Testis (tissue), 3 donors: ENCODE data around the gene CBFA2T2. TPM values are rescaled to one million over a fixed set of nuclear protein-coding genes. Genes with fewer than 3 reads are reported as not detected.
"Not testable (repeated sequence)": the region's sequence is repeated elsewhere in the genome, so short reads cannot be mapped to it uniquely, and the experiment has no call there.

Experiments
- DNase-seq: peaks from one replicate; pipeline ENCODE4 v3.0.0-alpha.2; 2019
- H3K27ac ChIP-seq, 2 donors: fragments of 200-600 bp; sonication (generic); one replicate each; pipeline ENCODE4 v1.5.1; 2019
- H3K27me3 ChIP-seq: fragments of 200-600 bp; sonication (generic); one replicate; pipeline ENCODE4 v1.5.1; 2019
- H3K36me3 ChIP-seq: fragments of 200-600 bp; sonication (generic); one replicate; pipeline ENCODE4 v1.5.1; 2017; ENCODE audit warnings: low read depth; ENCODE audit errors: missing control alignments
- H3K4me1 ChIP-seq: fragments of 200-600 bp; sonication (generic); one replicate; pipeline ENCODE4 v1.5.1; 2019
- H3K4me3 ChIP-seq, 2 donors: fragments of 200-600 bp; sonication (generic); one replicate each; pipeline ENCODE4 v1.5.1; 2017 to 2019
- H3K9me3 ChIP-seq: fragments of 200-600 bp; sonication (generic); one replicate; pipeline ENCODE4 v1.5.1; 2017
- POLR2A ChIP-seq: fragments of 450-650 bp; IDR thresholded peaks from one replicate; pipeline ENCODE4 v1.6.1; 2017; ENCODE audit warnings: antibody characterized with exemption, mild to moderate bottlenecking, moderate library complexity
- WGBS, 2 donors: methylation state at CpG; one replicate each; pipeline ENCODE4 v1.1.5; 2018; 5-methylcytosine and 5-hydroxymethylcytosine counted together
- intact Hi-C: fragments of 100-400 bp; cut with DNase I; formaldehyde crosslinking; loops from one replicate; pipeline ENCODE4 v1.15.1; 2023; ENCODE audit warnings: low total_unique reads
- polyA plus RNA-seq: library from polyadenylated mRNA; stranded (reverse); fragments of 350-450 nt; fragmentation: Illumina TruSeq; extraction: RNeasy Lipid Tissue Mini Kit (QIAGEN cat#74804); gene quantifications from one replicate; pipeline ENCODE4 v1.2.3, GENCODE V29; 2014; ENCODE audit warnings: low read depth, low replicate concordance; ENCODE audit not compliant: insufficient read depth
- total RNA-seq, 2 donors: library from RNA; depleted of rRNA; stranded (reverse); fragments of >200 nt; gene quantifications; one replicate each; pipeline ENCODE4 v1.2.3, GENCODE V29; 2016
- TF ChIP-seq, protein P1 (sequence below), 3 experiments: fragments of 450-650 bp in 2 of 3; fragments of 200-600 bp in 1 of 3; sonication (generic) in 1 of 3; IDR thresholded peaks; one replicate each; pipeline ENCODE4 v1.5.1; 2016 to 2019; ENCODE audit warnings: antibody characterized with exemption in 3 of 3, mild to moderate bottlenecking in 2 of 3, moderate library complexity in 1 of 3

Gene CBFA2T2
- total and polyA plus RNA-seq, 3 donors from 2014 or later = 25.2 to 39.2 (median 33.1) TPM

DNA sequence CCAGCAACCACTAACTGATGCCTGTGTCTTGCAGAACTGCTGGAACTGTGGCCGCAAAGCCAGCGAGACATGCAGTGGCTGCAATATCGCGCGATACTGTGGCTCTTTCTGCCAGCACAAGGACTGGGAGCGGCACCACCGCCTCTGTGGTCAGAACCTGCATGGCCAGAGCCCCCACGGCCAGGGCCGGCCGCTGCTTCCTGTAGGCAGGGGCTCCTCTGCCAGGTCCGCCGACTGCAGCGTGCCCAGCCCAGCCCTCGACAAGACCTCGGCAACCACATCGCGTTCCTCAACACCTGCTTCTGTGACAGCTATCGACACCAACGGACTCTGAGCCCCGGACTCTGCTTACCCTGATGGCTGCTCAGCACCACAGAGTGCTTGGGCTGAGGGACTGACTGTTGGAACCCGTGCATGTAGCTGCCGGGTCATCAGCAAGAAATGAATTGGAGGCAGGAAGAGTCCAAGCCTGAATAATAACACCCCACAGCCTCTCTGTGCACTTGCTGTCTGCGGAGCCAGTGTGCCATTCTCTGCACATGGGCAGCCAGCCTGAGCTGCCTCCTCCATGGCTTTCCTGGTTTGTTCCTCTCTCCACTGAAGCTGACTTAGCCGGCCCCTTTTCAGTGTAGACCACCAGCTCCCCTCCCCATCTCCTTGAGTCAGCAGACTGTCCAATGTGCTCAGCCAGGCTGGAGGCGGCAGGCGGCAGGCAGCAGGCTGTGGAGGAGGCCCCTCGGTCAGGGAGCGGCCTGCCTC lies 154.6 kb downstream of the CBFA2T2 start:
- no peak for TF ChIP-seq POLR2A
- TF ChIP-seq, protein P1, sequence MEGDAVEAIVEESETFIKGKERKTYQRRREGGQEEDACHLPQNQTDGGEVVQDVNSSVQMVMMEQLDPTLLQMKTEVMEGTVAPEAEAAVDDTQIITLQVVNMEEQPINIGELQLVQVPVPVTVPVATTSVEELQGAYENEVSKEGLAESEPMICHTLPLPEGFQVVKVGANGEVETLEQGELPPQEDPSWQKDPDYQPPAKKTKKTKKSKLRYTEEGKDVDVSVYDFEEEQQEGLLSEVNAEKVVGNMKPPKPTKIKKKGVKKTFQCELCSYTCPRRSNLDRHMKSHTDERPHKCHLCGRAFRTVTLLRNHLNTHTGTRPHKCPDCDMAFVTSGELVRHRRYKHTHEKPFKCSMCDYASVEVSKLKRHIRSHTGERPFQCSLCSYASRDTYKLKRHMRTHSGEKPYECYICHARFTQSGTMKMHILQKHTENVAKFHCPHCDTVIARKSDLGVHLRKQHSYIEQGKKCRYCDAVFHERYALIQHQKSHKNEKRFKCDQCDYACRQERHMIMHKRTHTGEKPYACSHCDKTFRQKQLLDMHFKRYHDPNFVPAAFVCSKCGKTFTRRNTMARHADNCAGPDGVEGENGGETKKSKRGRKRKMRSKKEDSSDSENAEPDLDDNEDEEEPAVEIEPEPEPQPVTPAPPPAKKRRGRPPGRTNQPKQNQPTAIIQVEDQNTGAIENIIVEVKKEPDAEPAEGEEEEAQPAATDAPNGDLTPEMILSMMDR (IDR thresholded peaks at IDR 0.05) = no peak
- DNase-seq = no peak
- no peaks in the 10 kb centered on the region for H3K9me3 ChIP-seq
- 89 to 90% methylated on average over 13 to 28 of the region's 28 CpGs for whole genome bisulfite sequencing, 2 donors
- intact Hi-C loops = no loop called here
- no peak overlapping the region for H3K4me3 ChIP-seq
- peaks cover 11% of the 10 kb centered on the region for H3K4me1 ChIP-seq
- H3K27ac ChIP-seq = no peak overlapping the region
- H3K36me3 ChIP-seq = no peaks in the 10 kb centered on the region
- H3K27me3 ChIP-seq = no peaks in the 10 kb centered on the region

DNA sequence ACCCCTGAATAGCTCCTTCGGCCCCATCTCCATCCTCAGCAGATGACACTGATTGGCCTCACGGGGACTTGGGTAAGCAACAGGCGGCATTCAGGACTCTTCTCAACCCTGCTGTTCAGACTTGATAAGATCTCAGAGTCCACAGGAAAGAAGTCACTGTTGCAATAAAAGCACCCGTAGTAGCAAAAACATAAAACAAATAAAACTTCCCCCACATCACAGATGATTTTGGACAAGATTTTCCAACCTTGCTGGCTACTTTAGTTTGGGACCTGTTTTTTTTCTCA lies 155.1 kb downstream of the CBFA2T2 start:
- no peaks in the 10 kb centered on the region for H3K9me3 ChIP-seq
- no peak overlapping the region for H3K4me3 ChIP-seq
- H3K4me1 ChIP-seq = peaks cover 11% of the 10 kb centered on the region
- H3K27ac ChIP-seq = no peak overlapping the region
- H3K27me3 ChIP-seq = no peaks in the 10 kb centered on the region
- DNase-seq = no peak
- intact Hi-C loops = no loop called here
- no peaks in the 10 kb centered on the region for H3K36me3 ChIP-seq
- no peak for TF ChIP-seq POLR2A
- TF ChIP-seq, protein P1 (IDR thresholded peaks at IDR 0.05) = no peak
- 71 to 80% methylated on average over 4 of the region's 4 CpGs for WGBS, 2 donors

DNA sequence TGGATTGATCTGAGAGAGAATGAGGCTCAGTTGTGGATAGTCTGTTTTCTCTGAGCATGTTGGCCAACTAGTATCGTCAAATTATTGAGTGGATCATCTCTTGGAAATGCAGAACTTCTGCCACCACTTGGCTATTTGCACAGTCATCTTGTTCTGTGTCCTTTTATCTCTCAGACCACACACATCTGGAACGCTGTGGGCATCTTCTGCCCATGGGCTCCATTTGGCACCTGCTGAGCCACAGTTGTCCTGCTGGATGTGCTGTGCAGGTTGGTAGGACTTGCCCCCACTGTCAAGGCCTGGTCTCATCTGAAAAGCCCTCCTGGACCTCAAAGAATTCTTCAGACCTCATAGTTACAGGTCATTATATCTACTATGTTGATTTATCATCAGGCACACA lies 155.5 kb downstream of the CBFA2T2 start:
- no peaks in the 10 kb centered on the region for H3K27me3 ChIP-seq
- no peaks in the 10 kb centered on the region for H3K36me3 ChIP-seq
- intact Hi-C loops = no loop called here
- H3K27ac ChIP-seq = no peak overlapping the region
- no peaks in the 10 kb centered on the region for H3K9me3 ChIP-seq
- peaks cover 11% of the 10 kb centered on the region for H3K4me1 ChIP-seq
- DNase-seq = no peak
- TF ChIP-seq, protein P1 (IDR thresholded peaks at IDR 0.05) = no peak
- no peak for TF ChIP-seq POLR2A
- no peak overlapping the region for H3K4me3 ChIP-seq
- 93% methylated on average over 2 of the region's 2 CpGs for WGBS, 2 donors

DNA sequence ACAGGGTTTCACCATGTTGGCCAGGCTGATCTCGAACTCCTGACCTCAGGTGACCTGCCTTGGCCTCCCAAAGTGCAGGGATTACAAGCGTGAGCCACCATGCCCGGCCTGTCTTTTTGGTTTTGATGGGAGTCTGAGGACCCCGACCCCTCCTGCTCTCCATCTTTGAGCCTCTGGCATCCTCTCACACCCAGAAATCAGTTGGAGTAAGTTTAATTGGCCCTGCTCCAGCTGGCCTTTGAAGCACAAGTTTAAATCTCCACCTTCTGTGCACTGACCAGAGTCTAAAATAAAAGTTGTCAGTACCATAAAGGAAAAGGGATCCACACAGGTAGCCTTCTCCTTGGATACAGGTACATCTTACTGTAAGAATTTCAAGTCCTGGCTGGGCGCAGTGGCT lies 156.3 kb downstream of the CBFA2T2 start:
- Histone ChIP-seq H3K4me1 (peaks cover 11% of the 10 kb centered on the region), H3K4me3 (no peak overlapping the region), H3K27ac (no peak overlapping the region), H3K27me3 (no peaks in the 10 kb centered on the region), H3K9me3 (no peaks in the 10 kb centered on the region), H3K36me3 (no peaks in the 10 kb centered on the region)
- TF ChIP-seq, protein P1 (IDR thresholded peaks at IDR 0.05) = no peak
- no peak for TF ChIP-seq POLR2A
- DNase-seq = no peak
- 87 to 88% methylated on average over 5 of the region's 5 CpGs for WGBS, 2 donors
- intact Hi-C loops = no loop called here

DNA sequence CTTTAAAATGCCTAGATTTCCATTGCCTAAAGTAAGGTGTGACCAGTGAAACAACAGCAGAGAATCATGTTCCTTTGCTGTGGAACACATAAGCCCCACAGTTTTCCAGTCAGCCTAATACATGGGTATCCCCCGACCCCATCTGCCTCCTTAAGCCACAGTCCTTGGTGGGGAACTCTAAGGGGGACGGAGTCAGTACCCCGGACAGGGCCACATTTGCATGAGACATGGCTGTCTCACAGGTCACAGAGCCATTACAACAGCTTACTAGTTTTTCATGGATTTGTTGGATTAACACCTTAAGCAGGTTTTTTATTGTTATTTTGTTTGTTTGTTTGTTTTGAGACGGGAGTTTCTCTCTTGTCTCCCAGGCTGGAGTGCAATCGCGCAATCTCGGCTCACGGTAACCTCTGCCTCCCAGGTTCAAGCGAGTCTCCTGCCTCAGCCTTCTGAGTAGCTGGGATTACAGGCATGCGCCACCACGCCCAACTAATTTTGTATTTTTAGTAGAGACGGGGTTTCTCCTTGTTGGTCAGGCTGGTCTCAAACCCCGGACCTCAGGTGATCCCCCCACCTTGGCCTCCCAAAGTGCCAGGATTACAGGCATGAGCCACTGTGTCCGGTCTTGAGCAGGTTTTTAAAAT lies 157.2 kb downstream of the CBFA2T2 start:
- WGBS, 2 donors = 75 to 81% methylated on average over 14 of the region's 14 CpGs
- H3K36me3 ChIP-seq, H3K27ac ChIP-seq, H3K27me3 ChIP-seq, intact Hi-C loops, H3K4me3 ChIP-seq, DNase-seq, H3K9me3 ChIP-seq: not testable (repeated sequence)
- peaks cover 11% of the 10 kb centered on the region for H3K4me1 ChIP-seq
